Activated T-cell treated with anti-CD3 and anti-CD28 coated beads, Interleukin-2, amount 50 U/mL, for 4 hours (primary cell): Measurements from ENCODE around the gene GSKIP. TPM values are rescaled to one million over a fixed set of nuclear protein-coding genes. Genes with fewer than 3 reads are reported as not detected.
A peak's percentile ranks its signal among the peaks of the same experiment; 100 is the strongest.

Source experiments
- ATAC-seq, 2 donors: fragments of 200-7000 bp; cut with Tn5 transposase; one replicate each; pipeline ENCODE4 v1.10.0; 2021
- DNase-seq: peaks from one replicate; pipeline ENCODE4 v3.0.0-alpha.2; 2020
- H3K27me3 Mint-ChIP-seq: one replicate; pipeline ENCODE4 v1.8.0; 2021; ENCODE audit warnings: low read depth, mixed read lengths
- H3K36me3 Mint-ChIP-seq: one replicate; pipeline ENCODE4 v1.8.0; 2022; ENCODE audit warnings: mixed read lengths; ENCODE audit not compliant: insufficient read depth
- H3K4me1 Mint-ChIP-seq: one replicate; pipeline ENCODE4 v1.8.0; 2021; ENCODE audit warnings: low read depth, mixed read lengths
- H3K4me3 Mint-ChIP-seq: one replicate; pipeline ENCODE4 v1.8.0; 2021; ENCODE audit warnings: mild to moderate bottlenecking, moderate library complexity, mixed read lengths
- H3K9me3 Mint-ChIP-seq: one replicate; pipeline ENCODE4 v1.8.0; 2021; ENCODE audit warnings: mixed read lengths
- total RNA-seq, 3 donors: library from RNA; stranded (reverse); gene quantifications; one replicate each; pipeline ENCODE4 v1.2.1, GENCODE V29; 2021

The GSKIP gene
- total RNA-seq, 3 donors from 2014 or later = 17.9 to 21.1 (median 19.3) TPM

GRCh38 chr14:96393071-96393691 is 29.9 kb downstream of the GSKIP start:
- H3K4me1 Mint-ChIP-seq = peaks cover 4% of the 10 kb centered on the region
- no peak for ATAC-seq
- DNase-seq = no peak
- H3K9me3 Mint-ChIP-seq = no peaks in the 10 kb centered on the region
- no peaks in the 10 kb centered on the region for H3K36me3 Mint-ChIP-seq
- peak overlapping the region; percentile 92 for H3K4me3 Mint-ChIP-seq
- no peaks in the 10 kb centered on the region for H3K27me3 Mint-ChIP-seq

DNA sequence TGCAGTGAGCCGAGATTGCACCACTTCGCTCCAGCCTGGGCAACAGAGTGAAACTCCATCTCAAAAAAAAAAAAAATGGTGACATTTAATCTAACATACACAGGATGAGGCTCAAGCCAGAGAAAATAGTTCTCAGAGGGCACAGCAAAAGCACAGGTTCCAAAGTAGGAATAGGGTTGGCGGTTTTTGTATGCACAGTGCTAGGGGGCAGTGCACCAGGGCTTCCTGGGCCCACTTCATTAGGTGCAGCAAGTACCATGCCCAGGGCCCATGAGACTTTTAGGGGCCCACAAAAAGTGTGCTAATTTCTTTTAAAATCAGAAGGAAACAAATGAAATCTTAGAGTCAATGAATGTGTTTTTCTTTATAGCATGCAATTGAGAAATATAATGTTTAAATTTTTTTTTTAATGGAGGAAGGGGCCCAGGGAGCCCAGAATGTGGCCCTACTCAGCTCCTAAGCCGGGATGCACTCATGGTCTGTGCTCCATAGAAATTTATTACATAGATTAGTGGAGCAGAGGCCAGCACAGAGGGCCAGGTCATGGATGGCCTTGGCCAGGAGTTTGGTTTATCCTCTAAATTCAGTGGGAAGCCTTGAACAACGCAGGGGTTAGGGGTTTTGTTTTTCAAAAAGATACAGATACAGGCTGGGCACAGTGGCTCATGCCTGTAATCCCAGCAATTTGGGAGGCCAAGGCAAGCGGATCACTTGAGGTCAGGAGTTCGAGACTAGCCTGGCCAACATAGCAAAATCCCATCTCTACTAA is 30.9 kb downstream of the GSKIP start:
- no peaks in the 10 kb centered on the region for H3K36me3 Mint-ChIP-seq
- DNase-seq (no peak), ATAC-seq (no peak)
- H3K9me3 Mint-ChIP-seq = no peaks in the 10 kb centered on the region
- H3K4me3 Mint-ChIP-seq = no peak overlapping the region
- H3K27me3 Mint-ChIP-seq = peaks cover under 1% of the 10 kb centered on the region
- peaks cover 4% of the 10 kb centered on the region for H3K4me1 Mint-ChIP-seq

- Mint-ChIP-seq H3K9me3 (no peaks in the 10 kb centered on the region), H3K27me3 (peaks cover 10% of the 10 kb centered on the region), H3K4me3 (no peak overlapping the region), H3K36me3 (no peaks in the 10 kb centered on the region), H3K4me1 (no peaks in the 10 kb centered on the region)
- DNase-seq (no peak), ATAC-seq (no peak)
Observed at GRCh38 chr14:96398432-96398831, 35.1 kb downstream of the GSKIP start.

DNA sequence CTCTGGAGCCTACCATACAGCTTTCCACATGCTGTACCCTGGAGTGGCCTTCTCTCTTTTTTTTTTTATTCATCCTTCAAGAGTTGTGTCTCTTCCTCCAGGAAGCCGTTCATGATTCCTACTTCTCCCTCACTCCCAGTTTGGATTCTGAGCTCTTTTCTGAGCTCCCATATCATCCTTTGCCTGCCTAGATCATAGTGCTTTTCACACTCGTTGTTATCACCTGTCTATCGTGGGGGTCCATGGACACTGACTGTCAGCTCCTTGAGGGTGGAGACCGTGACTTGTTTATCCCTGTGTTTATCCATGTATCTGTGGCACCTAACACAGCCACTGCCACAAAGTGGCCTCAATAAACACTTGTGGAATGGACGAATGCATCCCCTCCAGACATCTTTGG is 35.6 kb downstream of the GSKIP start:
- DNase-seq = no peak
- Mint-ChIP-seq H3K4me1 (no peaks in the 10 kb centered on the region), H3K9me3 (no peaks in the 10 kb centered on the region), H3K27me3 (peaks cover 10% of the 10 kb centered on the region), H3K4me3 (no peak overlapping the region), H3K36me3 (no peaks in the 10 kb centered on the region)
- no peak for ATAC-seq

- no peak for DNase-seq
- Mint-ChIP-seq H3K36me3 (no peaks in the 10 kb centered on the region), H3K4me3 (no peak overlapping the region), H3K27me3 (peaks cover 12% of the 10 kb centered on the region), H3K9me3 (no peaks in the 10 kb centered on the region), H3K4me1 (no peaks in the 10 kb centered on the region)
- no peak for ATAC-seq
Observed at GRCh38 chr14:96399405-96399804, 36.1 kb downstream of the GSKIP start.

DNA sequence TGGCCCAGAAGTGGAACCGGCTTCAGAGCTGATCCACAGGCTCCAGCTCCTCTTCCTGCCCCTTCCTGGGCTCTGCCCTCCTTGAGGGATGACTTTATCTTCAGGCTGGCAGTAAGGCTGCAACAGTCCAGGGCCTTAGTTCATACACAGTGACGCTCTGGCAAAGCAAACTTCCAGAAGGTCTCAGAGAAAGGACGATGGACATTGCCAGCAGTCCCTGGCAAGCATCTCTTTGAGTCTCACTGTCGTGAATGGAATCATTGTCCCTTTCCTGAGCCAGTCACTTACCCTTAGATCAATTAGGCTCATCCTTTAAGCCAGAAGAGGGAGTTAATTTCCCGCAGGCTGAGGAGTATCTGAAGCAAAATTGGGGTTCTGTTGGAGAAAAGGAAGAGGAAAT is 37.2 kb downstream of the GSKIP start:
- Mint-ChIP-seq H3K4me3 (no peak overlapping the region), H3K36me3 (no peaks in the 10 kb centered on the region), H3K4me1 (no peaks in the 10 kb centered on the region), H3K9me3 (no peaks in the 10 kb centered on the region), H3K27me3 (peaks cover 12% of the 10 kb centered on the region)
- ATAC-seq (no peak), DNase-seq (no peak)

DNA sequence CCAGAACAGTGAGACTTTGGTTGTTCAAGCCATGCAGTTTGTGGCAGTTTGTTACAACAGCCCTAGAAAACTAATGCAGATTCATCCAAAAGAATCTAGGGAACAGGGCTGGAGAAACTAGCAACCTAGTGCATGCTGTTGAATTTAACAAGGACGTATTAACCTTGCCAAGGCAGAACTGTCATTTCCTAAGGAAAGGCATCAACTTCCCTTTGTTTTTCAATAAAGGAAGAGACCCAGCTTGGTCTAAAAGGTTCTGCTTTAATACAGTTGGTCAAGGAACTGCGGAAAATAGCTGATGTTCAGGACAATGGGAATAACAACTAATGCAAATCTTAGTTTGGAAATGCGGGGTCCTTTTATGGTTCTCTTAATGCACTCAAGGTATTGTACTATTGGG is 40.1 kb downstream of the GSKIP start:
- DNase-seq = no peak
- Mint-ChIP-seq H3K27me3 (peaks cover 12% of the 10 kb centered on the region), H3K36me3 (no peaks in the 10 kb centered on the region), H3K9me3 (no peaks in the 10 kb centered on the region), H3K4me3 (no peak overlapping the region), H3K4me1 (no peaks in the 10 kb centered on the region)
- ATAC-seq = no peak

DNA sequence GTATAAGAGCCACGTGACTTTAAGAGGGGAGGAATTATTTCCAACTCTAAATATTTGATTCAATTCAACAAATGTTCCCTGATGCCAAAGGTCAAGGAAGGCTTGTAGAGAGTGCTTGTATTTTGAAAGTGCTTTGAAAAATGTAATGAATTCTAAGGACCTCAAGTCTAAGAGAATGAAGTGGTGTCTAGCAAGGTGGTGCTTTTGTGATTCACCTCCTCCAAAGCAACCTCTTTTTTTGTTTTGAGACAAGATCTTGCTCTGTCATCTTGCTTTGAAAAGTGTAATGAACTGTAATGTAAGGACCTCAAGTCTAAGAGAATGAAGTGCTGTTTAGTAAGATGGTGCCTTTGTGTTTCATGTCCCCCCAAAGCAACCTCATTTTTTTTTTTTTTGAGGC is 42.4 kb downstream of the GSKIP start:
- Mint-ChIP-seq H3K4me3 (no peak overlapping the region), H3K9me3 (no peaks in the 10 kb centered on the region), H3K36me3 (no peaks in the 10 kb centered on the region), H3K4me1 (no peaks in the 10 kb centered on the region), H3K27me3 (peaks cover 13% of the 10 kb centered on the region)
- no peak for DNase-seq
- no peak for ATAC-seq

DNA sequence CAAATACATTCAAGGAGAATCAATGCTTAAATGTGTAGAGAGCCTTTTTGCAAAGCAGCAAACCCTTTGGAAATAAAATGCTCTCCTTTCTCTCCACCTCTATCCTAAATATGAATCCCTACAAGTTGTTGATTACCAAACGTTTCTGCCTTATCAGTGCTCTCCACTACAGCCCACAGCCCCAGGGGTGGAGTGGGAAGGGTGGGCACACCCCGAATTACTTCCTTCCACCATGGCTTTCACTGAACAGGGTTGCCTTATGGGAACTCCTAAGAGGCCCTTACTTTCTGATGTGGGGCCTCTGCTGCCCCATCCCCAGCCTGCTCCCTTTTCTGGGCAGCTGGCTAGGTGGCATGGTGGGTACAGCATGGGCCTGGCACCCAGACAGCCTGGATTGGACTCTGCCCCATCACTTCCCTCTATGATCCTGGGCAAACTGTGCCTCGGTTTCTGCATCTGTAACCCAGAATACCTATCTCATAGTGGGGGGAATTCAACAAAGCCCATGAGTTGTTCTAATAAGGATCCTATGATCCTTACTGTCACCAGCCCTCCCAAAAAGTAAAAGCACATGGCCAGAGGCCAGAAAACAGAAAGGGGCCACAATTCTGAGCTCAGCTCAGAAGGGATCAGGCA is 44.7 kb downstream of the GSKIP start:
- H3K4me1 Mint-ChIP-seq = no peaks in the 10 kb centered on the region
- H3K36me3 Mint-ChIP-seq = no peaks in the 10 kb centered on the region
- no peak overlapping the region for H3K4me3 Mint-ChIP-seq
- peaks cover 11% of the 10 kb centered on the region for H3K27me3 Mint-ChIP-seq
- no peak for ATAC-seq
- H3K9me3 Mint-ChIP-seq = no peaks in the 10 kb centered on the region
- no peak for DNase-seq

- Mint-ChIP-seq H3K4me1 (no peaks in the 10 kb centered on the region), H3K9me3 (no peaks in the 10 kb centered on the region), H3K36me3 (no peaks in the 10 kb centered on the region), H3K4me3 (no peak overlapping the region), H3K27me3 (peaks cover 11% of the 10 kb centered on the region)
- DNase-seq = no peak
- no peak for ATAC-seq
Observed at GRCh38 chr14:96408608-96409007, 45.3 kb downstream of the GSKIP start.

DNA sequence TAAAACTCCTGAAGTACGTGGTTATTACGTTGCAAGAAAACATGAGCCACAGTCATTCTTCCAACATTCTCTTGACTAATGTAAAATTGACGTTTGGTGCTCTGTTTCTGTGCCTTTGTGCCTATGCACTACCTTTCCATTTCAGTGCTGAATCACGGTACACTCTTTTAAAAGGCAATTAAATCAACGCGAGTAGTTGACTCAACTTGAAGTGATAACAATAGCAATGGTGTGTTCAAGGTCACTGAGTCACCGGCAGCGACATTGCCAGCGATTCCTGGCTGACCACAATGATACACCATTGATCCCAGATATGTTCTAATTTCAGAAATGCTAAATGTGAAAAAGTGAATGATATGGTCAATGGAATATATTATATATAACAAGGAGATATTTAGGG is 46.4 kb downstream of the GSKIP start:
- ATAC-seq = no peak
- peaks cover 12% of the 10 kb centered on the region for H3K27me3 Mint-ChIP-seq
- H3K4me3 Mint-ChIP-seq = no peak overlapping the region
- no peaks in the 10 kb centered on the region for H3K4me1 Mint-ChIP-seq
- H3K9me3 Mint-ChIP-seq = no peaks in the 10 kb centered on the region
- DNase-seq = no peak
- H3K36me3 Mint-ChIP-seq = no peaks in the 10 kb centered on the region

- no peak for ATAC-seq
- H3K27me3 Mint-ChIP-seq = peaks cover 12% of the 10 kb centered on the region
- no peak for DNase-seq
- no peaks in the 10 kb centered on the region for H3K9me3 Mint-ChIP-seq
- no peak overlapping the region for H3K4me3 Mint-ChIP-seq
- H3K4me1 Mint-ChIP-seq = no peaks in the 10 kb centered on the region
- H3K36me3 Mint-ChIP-seq = no peaks in the 10 kb centered on the region
Observed at GRCh38 chr14:96410119-96410518, 46.8 kb downstream of the GSKIP start.

- no peaks in the 10 kb centered on the region for H3K36me3 Mint-ChIP-seq
- no peak for DNase-seq
- peaks cover 12% of the 10 kb centered on the region for H3K27me3 Mint-ChIP-seq
- H3K4me3 Mint-ChIP-seq = no peak overlapping the region
- H3K4me1 Mint-ChIP-seq = no peaks in the 10 kb centered on the region
- ATAC-seq = no peak
- no peaks in the 10 kb centered on the region for H3K9me3 Mint-ChIP-seq
Observed at GRCh38 chr14:96413526-96413925, 50.2 kb downstream of the GSKIP start.

- Mint-ChIP-seq H3K4me3 (no peak overlapping the region), H3K9me3 (no peaks in the 10 kb centered on the region), H3K36me3 (no peaks in the 10 kb centered on the region), H3K27me3 (peaks cover 6% of the 10 kb centered on the region), H3K4me1 (no peaks in the 10 kb centered on the region)
- DNase-seq = no peak
- ATAC-seq = no peak
Observed at GRCh38 chr14:96415559-96415958, 52.2 kb downstream of the GSKIP start.

DNA sequence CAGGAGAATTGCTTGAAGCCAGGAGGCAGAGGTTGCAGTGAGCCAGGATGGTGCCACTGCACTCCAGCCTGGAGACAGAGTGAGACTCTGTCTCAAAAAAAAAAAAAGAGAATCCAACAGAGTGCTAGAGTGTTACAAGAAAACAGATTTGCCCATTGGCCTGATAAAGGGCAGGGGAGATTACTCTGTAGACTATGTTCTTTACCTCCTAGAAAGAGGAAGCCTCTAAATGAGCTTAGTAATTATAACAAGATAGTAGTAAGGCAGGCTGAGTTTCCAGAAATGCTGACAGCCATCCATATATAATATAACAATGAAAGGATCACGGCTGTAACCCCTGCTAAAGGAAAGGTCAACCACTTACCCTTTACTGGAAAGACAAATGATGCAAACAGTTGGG is 53.0 kb downstream of the GSKIP start:
- H3K4me1 Mint-ChIP-seq = no peaks in the 10 kb centered on the region
- ATAC-seq (no peak), DNase-seq (no peak)
- no peak overlapping the region for H3K4me3 Mint-ChIP-seq
- no peaks in the 10 kb centered on the region for H3K9me3 Mint-ChIP-seq
- H3K27me3 Mint-ChIP-seq = peaks cover 6% of the 10 kb centered on the region
- no peaks in the 10 kb centered on the region for H3K36me3 Mint-ChIP-seq
